HepG2 (cell line): ENCODE results near the gene CELF2. TPM values are rescaled to one million over a fixed set of nuclear protein-coding genes. Genes with fewer than 3 reads are reported as not detected.

ENCODE experiments used
- ATAC-seq: fragments of 200-7000 bp; cut with Tn5 transposase; 3 replicates; pipeline ENCODE4 v1.9.1; 2020; ENCODE audit warnings: mild to moderate bottlenecking, moderate library complexity
- BruUV-seq: library from RNA; stranded (reverse); fragments of 400-500 nt; replicated peaks from 2 replicates; lab custom pipeline; 2021; lab: Mats Ljungman, UMichigan
- CTCF ChIA-PET: fragments of 300-600 bp; formaldehyde crosslinking; extraction: SDS; loops from one replicate; lab custom pipeline; 2021; ENCODE audit warnings: low total read pairs, inconsistent platforms, low intra/inter-chr PET ratio; lab: Yijun Ruan, JAX
- POLR2A ChIA-PET: fragments of 350-600 bp; sonication (Branson Sonifier 250); formaldehyde crosslinking; loops from one replicate; lab custom pipeline; 2020; ENCODE audit warnings: antibody characterized with exemption, inconsistent platforms; lab: Yijun Ruan, JAX
- DNase-seq: peaks from one replicate; pipeline ENCODE4 v3.0.0-alpha.2; 2015; ENCODE audit warnings: low spot score
- FAIRE-seq: peaks from 3 replicates; lab custom pipeline; 2011; peaks lifted over from hg19 to GRCh38; lab: Jason Lieb, UNC
- H2AFZ ChIP-seq: one replicate; pipeline ENCODE4 v1.6.1; 2011; ENCODE audit warnings: low read length, inconsistent platforms
- H3K27ac ChIP-seq: fragments of 300-600 bp; 3 replicates; pipeline ENCODE4 v1.8.0; 2011; ENCODE audit warnings: mixed run types, mild to moderate bottlenecking, mixed read lengths, low read length, inconsistent platforms; ENCODE audit not compliant: insufficient read depth; ENCODE audit errors: extremely low read length
- H3K27me3 ChIP-seq, 2 experiments: fragments of 200-600 bp in 1 of 2; 2 replicates in 1 of 2; 3 replicates in 1 of 2; pipeline versions ENCODE4 v1.6.0 to v1.8.0; 2011; ENCODE audit warnings: low read length in 2 of 2, mild to moderate bottlenecking in 2 of 2, moderate library complexity in 2 of 2, inconsistent platforms in 1 of 2; ENCODE audit not compliant: insufficient read depth in 2 of 2, control insufficient read depth in 1 of 2
- H3K36me3 ChIP-seq, 2 experiments: fragments of 200-600 bp in 1 of 2; replicated peaks in 1 of 2; 2 replicates in 1 of 2; 3 replicates in 1 of 2; pipeline versions ENCODE4 v1.5.1 to v1.8.0; 2011; ENCODE audit warnings: low read length in 2 of 2, inconsistent platforms in 1 of 2; ENCODE audit not compliant: insufficient read depth in 2 of 2, control insufficient read depth in 1 of 2
- H3K4me1 ChIP-seq: 2 replicates; pipeline ENCODE4 v1.5.1; 2012; ENCODE audit warnings: low read length, inconsistent platforms; ENCODE audit not compliant: insufficient read depth
- H3K4me2 ChIP-seq: 2 replicates; pipeline ENCODE4 v1.6.0; 2011; ENCODE audit warnings: low read depth, low read length, inconsistent platforms
- H3K4me3 ChIP-seq, 3 experiments: fragments of 200-600 bp in 1 of 3; sonication (generic), shearing (Covaris generic) in 1 of 3; replicated peaks in 1 of 3; 2 replicates each; pipeline ENCODE4 v1.5.1; 2011 to 2016; ENCODE audit warnings: low read length in 3 of 3, inconsistent platforms in 2 of 3, low read depth in 2 of 3, mild to moderate bottlenecking in 2 of 3, control low read depth in 1 of 3, mixed read lengths in 1 of 3; ENCODE audit not compliant: insufficient read depth in 1 of 3
- H3K79me2 ChIP-seq: one replicate; pipeline ENCODE4 v1.6.1; 2011; ENCODE audit warnings: low read length, inconsistent platforms; ENCODE audit not compliant: insufficient read depth
- H3K9ac ChIP-seq: 2 replicates; pipeline ENCODE4 v1.6.0; 2011; ENCODE audit warnings: mild to moderate bottlenecking, low read depth, low read length, inconsistent platforms; ENCODE audit not compliant: insufficient read depth
- H3K9me3 ChIP-seq: 2 replicates; pipeline ENCODE4 v1.5.1; 2012; ENCODE audit warnings: mild to moderate bottlenecking, low read length
- H4K20me1 ChIP-seq: 2 replicates; pipeline ENCODE4 v1.6.0; 2011; ENCODE audit warnings: inconsistent platforms, mild to moderate bottlenecking, low read length, moderate library complexity; ENCODE audit not compliant: insufficient read depth
- ATAD3A ChIP-seq: sonication (generic); formaldehyde crosslinking; IDR thresholded peaks from 2 replicates; pipeline ENCODE4 v1.4.0; 2020; ENCODE audit warnings: missing genetic modification reagents
- MYC ChIP-seq: sonication (generic); formaldehyde crosslinking; IDR thresholded peaks from 2 replicates; pipeline ENCODE4 v1.9.0; 2021; ENCODE audit warnings: missing genetic modification reagents, borderline replicate concordance
- NFE2 ChIP-seq: sonication (generic); formaldehyde crosslinking; IDR thresholded peaks from 2 replicates; pipeline ENCODE4 v1.4.0; 2020; ENCODE audit warnings: missing genetic modification reagents
- TMF1 ChIP-seq: sonication (generic); formaldehyde crosslinking; IDR thresholded peaks from 2 replicates; pipeline ENCODE4 v1.8.1; 2022; ENCODE audit warnings: low read depth, missing genetic modification reagents
- ZBTB7B ChIP-seq: sonication (generic); formaldehyde crosslinking; IDR thresholded peaks from 2 replicates; pipeline ENCODE4 v1.4.0; 2020; ENCODE audit warnings: missing genetic modification reagents
- ZMYM3 ChIP-seq: sonication (generic); formaldehyde crosslinking; IDR thresholded peaks from 2 replicates; pipeline ENCODE4 v1.5.1; 2020; ENCODE audit warnings: mild to moderate bottlenecking, missing genetic modification reagents
- ZNF12 ChIP-seq: sonication (generic); formaldehyde crosslinking; IDR thresholded peaks from 2 replicates; pipeline ENCODE4 v1.5.0; 2020; ENCODE audit warnings: missing genetic modification reagents
- ZNF282 ChIP-seq: fragments of 450-650 bp; IDR thresholded peaks from 2 replicates; pipeline ENCODE4 v1.6.1; 2018; ENCODE audit not compliant: partially characterized antibody
- ZNF30 ChIP-seq: sonication (generic); formaldehyde crosslinking; IDR thresholded peaks from 2 replicates; pipeline ENCODE4 v1.5.0; 2020; ENCODE audit warnings: mild to moderate bottlenecking, missing genetic modification reagents
- ZNF34 ChIP-seq: sonication (generic); formaldehyde crosslinking; IDR thresholded peaks from 2 replicates; pipeline ENCODE4 v1.4.0; 2020; ENCODE audit warnings: mild to moderate bottlenecking, missing genetic modification reagents, borderline replicate concordance
- ZNF713 ChIP-seq: sonication (generic); formaldehyde crosslinking; IDR thresholded peaks from 2 replicates; pipeline ENCODE4 v1.4.0; 2020; ENCODE audit warnings: mild to moderate bottlenecking, missing genetic modification reagents
- ZNF776 ChIP-seq: sonication (generic); formaldehyde crosslinking; IDR thresholded peaks from 2 replicates; pipeline ENCODE4 v1.4.0; 2020; ENCODE audit warnings: mild to moderate bottlenecking, missing genetic modification reagents
- WGBS: methylation state at CpG from one replicate; pipeline ENCODE4 v1.1.6; 2017; ENCODE audit warnings: low lambda C conversion rate; 5-methylcytosine and 5-hydroxymethylcytosine counted together
- in situ Hi-C: cut with HindIII; loops from 2 replicates; pipeline ENCODE4 v1.10.0; 2017; ENCODE audit warnings: low pct_unique_long_range_greater_than_20kb; ENCODE audit not compliant: extremely low pct_ligation_motif_present
- intact Hi-C: fragments of 100-400 bp; cut with micrococcal nuclease; formaldehyde crosslinking; loops from one replicate; pipeline ENCODE4 v1.10.0; 2022; ENCODE audit not compliant: unreplicated experiment
- polyA plus RNA-seq, 8 experiments: library from polyadenylated mRNA; depleted of rRNA in 3 of 8; stranded (reverse) in 7 of 8; unstranded in 1 of 8; fragments of >200 nt; fragmentation: Illumina TruSeq in 4 of 8; extraction: Trizol in 4 of 8; gene quantifications; 2 replicates each; pipeline versions ENCODE4 v1.2.1 to v1.2.3, GENCODE V29; 2011 to 2016; ENCODE audit warnings: low read depth in 4 of 8, missing spikeins in 1 of 8, mixed read lengths in 1 of 8; ENCODE audit not compliant: insufficient read depth in 1 of 8
- total RNA-seq, 5 experiments: library from RNA; depleted of rRNA; stranded (reverse); fragments of >200 nt; fragmentation: Illumina TruSeq; extraction: Trizol; gene quantifications; 2 replicates each; pipeline ENCODE4 v1.2.3, GENCODE V29; 2016; ENCODE audit warnings: low read depth in 1 of 5
- TF ChIP-seq, protein P1 (sequence below): sonication (generic); formaldehyde crosslinking; IDR thresholded peaks from 2 replicates; pipeline ENCODE4 v1.4.0; 2020; ENCODE audit warnings: missing genetic modification reagents
- TF ChIP-seq, protein P2 (sequence below): sonication (generic); formaldehyde crosslinking; IDR thresholded peaks from 2 replicates; pipeline ENCODE4 v1.4.0; 2020; ENCODE audit warnings: missing genetic modification reagents

The CELF2 gene
- total and polyA plus RNA-seq, 2 of the 13 experiments (the other 11 are each of a cell fraction or from before 2014, with no cell fraction given): not detected

DNA sequence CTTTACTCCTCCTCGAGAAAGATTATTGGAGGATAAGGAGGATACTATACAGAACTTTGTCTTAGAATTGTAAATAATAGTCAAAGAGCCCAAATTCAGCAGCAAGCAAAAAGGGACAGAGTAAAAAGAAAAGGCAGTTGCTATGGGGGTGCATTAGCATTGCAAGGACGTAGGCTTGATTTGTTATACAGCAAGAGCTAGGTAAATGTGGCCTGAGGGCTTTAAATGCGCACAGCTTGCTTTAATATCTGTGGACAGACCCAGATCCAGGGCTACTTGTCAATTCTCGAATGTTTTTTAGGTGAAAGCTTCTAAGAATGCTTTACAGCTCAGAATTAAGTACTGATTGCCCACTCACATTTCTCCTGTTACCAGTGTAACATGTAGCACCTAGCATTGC, 58.5 kb downstream of the CELF2 start:
- no peak for FAIRE-seq
- Histone ChIP-seq H3K4me3 (no peak overlapping the region), H3K27me3 (no peaks in the 10 kb centered on the region; a peak in 1 of 5 replicates), H3K9ac (no peak overlapping the region), H3K27ac (no peak overlapping the region), H3K79me2 (no peaks in the 10 kb centered on the region), H3K4me2 (no peak overlapping the region), H2AFZ (no peak overlapping the region), H3K36me3 (no peaks in the 10 kb centered on the region), H4K20me1 (no peaks in the 10 kb centered on the region), H3K4me1 (no peaks in the 10 kb centered on the region), H3K9me3 (no peaks in the 10 kb centered on the region)
- under 1% methylated on average over 4 of the region's 4 CpGs for WGBS
- intact Hi-C loops: no loop called here
- CTCF ChIA-PET: no interaction called here
- in situ Hi-C loops: no loop called here
- no peak for ATAC-seq
- DNase-seq: no peak
- POLR2A ChIA-PET: no interaction called here
- no peak for TF ChIP-seq ATAD3A (CRISPR knock-in tag)
- no peak for TF ChIP-seq TMF1 (CRISPR knock-in tag)
- no peak for TF ChIP-seq NFE2
- no peak for TF ChIP-seq ZNF30 (CRISPR knock-in tag)
- TF ChIP-seq ZBTB7B (CRISPR knock-in tag): no peak
- no peak for TF ChIP-seq ZMYM3 (CRISPR knock-in tag)
- TF ChIP-seq MYC (CRISPR knock-in tag): no peak
- TF ChIP-seq, protein P1, sequence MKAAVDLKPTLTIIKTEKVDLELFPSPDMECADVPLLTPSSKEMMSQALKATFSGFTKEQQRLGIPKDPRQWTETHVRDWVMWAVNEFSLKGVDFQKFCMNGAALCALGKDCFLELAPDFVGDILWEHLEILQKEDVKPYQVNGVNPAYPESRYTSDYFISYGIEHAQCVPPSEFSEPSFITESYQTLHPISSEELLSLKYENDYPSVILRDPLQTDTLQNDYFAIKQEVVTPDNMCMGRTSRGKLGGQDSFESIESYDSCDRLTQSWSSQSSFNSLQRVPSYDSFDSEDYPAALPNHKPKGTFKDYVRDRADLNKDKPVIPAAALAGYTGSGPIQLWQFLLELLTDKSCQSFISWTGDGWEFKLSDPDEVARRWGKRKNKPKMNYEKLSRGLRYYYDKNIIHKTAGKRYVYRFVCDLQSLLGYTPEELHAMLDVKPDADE (CRISPR knock-in tag): no peak
- no peak for TF ChIP-seq ZNF776 (CRISPR knock-in tag)
- TF ChIP-seq, protein P2, sequence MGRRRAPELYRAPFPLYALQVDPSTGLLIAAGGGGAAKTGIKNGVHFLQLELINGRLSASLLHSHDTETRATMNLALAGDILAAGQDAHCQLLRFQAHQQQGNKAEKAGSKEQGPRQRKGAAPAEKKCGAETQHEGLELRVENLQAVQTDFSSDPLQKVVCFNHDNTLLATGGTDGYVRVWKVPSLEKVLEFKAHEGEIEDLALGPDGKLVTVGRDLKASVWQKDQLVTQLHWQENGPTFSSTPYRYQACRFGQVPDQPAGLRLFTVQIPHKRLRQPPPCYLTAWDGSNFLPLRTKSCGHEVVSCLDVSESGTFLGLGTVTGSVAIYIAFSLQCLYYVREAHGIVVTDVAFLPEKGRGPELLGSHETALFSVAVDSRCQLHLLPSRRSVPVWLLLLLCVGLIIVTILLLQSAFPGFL (CRISPR knock-in tag): no peak
- no peak for TF ChIP-seq ZNF12
- no peak for TF ChIP-seq ZNF282
- TF ChIP-seq ZNF34 (CRISPR knock-in tag): no peak
- TF ChIP-seq ZNF713 (CRISPR knock-in tag): no peak
- BruUV-seq: no TSS peak
